GM19467 (cell line): ENCODE measurements around the gene COL13A1.

Source experiments
- ATAC-seq: cut with Tn5 transposase; IDR thresholded peaks from one replicate; pipeline ENCODE4 v1.9.1; 2021; ENCODE audit warnings: mild to moderate bottlenecking, moderate library complexity; ENCODE audit not compliant: unreplicated experiment

The COL13A1 gene

DNA sequence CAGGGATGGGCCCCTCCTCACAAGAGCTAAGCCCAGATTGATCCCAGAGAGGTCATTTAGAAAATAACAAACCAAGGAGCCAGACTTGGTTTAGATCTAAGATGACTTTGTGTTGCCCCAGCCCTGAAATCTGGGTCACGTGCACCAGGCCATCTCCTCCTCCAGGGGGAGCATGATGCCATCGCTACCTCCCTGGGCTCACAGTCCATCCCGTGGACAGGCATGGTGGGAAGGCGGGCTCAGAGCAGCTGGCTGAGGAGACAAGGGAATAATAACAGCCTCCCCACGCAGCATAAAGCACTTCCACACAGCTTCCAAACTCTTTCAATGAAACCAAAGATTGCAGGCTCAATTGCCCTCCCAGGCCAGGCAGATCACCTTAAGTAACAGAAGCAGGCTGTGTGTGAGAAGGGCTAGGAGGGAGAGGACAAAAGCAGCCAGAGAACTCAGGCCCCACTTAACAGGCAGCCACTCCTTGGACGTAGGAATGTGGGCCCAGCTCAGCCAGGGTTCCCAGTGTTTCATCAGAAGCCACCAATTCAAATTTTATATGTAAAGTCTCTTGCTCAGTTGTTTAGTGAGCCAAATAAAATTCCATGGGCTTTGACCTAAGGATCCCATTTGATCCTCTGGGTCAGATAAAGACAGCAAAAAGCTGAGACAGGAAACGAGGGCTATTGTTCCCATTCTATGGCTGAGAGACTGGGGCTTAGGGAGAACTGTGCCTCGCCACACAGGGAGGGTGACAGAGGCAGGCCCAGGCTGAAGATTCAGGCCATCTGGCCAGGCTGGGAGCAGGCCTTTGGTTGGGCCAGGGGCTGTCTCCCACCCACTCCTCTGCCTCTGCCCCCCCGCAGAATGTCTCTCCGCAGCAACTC lies 100.2 kb downstream of the COL13A1 start:
- no peak for ATAC-seq

DNA sequence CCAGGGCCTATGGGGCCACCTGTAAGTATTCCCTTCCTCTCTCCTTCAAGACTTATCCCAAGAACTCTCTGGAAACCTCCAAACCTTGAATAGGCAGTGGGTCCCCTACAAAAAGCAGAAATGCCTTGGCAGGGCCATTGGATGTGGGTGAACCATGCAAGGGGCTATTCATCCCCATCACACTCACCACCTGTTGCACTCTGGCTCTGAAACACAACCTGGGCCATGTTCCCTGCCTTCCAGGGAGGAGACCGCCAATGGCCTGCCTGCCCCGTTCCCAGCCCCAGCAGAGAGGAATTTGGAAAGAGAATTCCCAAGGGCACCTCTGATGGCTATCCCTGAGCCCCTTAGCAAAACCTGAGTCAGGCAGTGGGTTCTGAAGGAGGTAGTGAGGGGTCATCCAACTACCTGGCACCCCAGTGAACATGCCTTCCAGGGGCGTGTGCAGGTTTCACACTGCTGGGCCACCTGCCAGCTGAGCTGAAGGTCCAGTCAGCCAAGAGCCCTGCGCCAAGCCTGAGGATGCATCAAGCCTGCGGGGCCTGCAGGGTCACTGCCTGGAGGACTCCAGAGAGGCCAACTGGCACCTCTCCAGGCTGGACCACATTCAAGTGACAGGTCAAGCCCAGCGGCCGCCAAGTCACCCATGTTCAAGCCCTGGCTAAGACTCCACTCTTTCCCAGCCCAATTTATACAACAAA lies 101.3 kb downstream of the COL13A1 start:
- ATAC-seq: no peak

DNA sequence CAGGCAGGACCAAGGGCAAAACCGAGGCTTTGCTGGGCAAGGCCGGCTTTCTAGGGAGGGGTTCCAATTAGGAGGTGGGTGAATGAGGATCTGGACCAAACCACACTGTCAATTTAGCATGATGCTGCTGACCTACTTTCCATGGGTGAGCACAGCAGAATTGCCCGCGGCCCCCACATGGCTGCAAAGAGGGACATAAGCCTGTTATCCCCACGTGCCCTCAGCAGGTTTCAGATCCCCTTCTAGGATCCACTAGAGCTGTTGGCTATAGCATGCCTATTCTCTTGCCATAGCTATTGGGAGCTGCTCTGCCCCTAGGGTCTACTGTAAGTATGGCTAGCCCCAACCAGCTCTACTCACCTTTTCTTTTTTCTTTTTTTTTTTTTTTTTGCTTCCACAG lies 102.8 kb downstream of the COL13A1 start:
- ATAC-seq: no peak

DNA sequence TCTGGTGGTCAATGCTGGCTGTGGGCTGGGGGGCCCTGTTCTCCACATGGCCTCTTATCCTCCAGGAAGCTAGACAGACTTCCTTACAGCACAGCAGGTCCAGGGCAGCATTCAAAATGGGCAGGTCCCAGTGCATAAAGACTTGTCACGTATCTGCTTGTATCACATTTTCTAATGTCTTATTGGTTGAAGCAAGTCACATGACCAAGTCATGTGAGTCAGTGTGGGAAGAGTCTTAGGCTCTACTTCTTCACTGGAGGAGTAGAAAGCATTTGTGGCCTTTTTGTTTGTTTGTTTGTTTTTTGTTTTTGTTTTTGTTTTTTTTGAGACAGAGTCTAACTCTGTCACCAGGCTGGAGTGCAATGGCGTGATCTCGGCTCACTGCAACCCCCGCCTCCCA lies 104.7 kb downstream of the COL13A1 start:
- no peak for ATAC-seq

DNA sequence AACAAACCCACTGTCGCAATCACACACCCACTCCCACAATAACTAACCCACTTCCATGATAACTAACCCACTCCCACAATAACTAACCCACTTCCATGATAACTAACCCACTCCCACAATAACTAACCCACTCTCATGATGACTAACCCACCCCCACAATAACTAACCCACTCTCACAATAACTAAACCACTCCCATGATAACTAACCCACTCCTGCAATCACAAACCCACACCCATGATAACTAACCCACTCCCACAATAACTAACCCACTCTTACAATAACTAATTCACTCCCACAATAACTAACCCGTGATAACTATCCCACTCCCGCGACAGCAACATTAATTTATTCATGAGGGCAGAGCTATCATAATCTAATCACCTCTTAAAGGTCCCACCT lies 105.8 kb downstream of the COL13A1 start:
- ATAC-seq: no peak

DNA sequence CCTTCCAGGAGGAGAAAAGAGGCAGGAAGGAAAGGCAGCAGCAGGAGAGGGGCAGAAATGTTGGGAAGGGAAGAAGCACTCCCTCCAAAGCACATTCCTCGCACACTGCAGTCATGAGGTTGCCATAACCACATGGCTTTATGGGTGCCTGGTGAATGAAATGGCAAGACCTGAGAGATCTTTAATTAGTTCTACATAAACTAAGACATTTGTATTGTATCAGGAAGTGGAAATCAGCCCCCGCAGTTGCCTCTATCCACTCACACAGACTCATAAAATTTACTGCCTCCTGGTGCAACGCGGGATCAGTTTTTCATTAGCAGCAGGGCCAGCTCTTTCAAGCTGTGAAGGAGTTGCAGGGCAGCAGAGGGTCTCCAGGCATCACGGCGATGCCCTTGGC lies 106.4 kb downstream of the COL13A1 start:
- ATAC-seq: no peak

DNA sequence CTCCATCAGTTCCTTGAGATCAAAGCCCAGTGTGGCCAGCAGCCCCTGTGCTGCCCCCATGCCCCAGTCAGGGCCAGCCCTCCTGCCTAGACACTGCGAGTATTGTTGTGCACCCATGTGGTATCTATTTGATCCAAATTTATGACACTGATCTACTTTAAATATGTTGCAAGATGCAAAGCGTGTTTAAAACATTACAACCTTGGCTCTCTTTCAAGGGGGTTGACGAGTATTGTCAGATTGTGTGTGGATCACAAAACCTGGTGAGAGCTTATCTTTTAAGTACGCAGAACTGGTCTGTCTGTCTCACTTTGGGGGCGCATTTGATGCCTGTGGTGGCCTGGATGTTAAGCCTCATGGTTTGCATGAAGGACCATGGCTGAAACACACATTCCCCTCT lies 108.9 kb downstream of the COL13A1 start:
- ATAC-seq: no peak

DNA sequence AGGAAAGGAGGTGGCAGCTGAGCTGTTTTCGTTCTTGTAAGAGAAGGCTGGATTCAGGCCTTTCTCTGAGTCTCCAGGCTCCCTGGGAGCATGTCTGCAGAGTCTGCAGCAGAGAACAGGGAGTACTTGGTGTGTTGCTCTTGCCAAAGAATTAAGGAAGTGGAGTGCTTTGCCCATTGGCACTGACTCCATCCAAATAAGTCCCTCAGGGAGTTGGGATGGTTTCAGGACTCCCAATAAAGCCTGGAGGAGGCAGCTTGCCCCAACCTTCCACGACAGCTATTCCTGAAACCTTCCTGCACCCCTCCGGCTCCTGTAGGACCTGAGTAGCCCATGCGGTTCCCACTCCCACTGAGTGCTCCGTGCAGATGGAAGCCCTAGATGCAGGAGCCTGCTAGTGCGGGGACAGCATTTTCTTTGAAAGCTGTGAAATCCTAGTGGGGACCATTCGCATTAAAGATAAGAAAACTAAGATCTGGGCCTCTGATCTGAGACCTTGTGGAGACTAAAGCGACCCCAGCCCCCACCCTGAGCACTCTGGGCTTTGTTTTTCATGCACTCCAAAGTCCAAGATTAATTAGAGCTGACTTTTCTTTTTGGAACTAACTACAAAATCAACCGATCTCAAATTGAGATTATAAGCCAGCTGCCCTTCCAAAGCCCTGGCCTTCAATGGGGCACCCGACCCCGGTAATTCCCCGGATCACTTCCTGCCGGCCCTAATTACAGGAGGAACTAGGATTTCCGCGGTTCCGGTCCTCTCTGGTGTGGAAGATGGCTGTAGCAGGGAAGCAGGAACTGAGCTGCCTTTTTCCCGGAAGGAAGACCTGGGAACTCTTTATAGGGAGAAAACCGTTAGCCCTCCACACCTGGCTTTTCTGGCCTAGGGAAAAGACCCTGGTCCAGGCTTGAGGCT lies 110.2 kb downstream of the COL13A1 start:
- ATAC-seq: no peak

DNA sequence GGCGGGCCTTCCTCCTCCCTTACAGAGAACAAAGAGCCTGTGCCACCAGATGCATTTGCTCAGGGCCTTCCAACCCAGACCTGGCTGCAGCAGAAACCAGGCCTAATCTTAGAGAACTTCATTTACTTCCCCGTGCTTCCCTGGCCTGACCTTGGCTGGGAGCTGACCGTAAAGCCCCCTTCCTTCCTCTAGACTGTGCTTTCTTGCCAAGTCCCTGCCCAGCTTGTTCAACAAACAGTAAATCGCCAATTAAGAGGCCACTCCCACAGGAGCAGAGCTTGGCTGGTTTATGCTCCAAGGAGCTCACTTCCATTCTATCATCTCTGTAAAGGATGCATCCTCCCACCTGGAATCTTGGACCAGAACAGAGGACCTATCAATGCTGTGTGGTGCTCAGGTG lies 110.9 kb downstream of the COL13A1 start:
- ATAC-seq: no peak

DNA sequence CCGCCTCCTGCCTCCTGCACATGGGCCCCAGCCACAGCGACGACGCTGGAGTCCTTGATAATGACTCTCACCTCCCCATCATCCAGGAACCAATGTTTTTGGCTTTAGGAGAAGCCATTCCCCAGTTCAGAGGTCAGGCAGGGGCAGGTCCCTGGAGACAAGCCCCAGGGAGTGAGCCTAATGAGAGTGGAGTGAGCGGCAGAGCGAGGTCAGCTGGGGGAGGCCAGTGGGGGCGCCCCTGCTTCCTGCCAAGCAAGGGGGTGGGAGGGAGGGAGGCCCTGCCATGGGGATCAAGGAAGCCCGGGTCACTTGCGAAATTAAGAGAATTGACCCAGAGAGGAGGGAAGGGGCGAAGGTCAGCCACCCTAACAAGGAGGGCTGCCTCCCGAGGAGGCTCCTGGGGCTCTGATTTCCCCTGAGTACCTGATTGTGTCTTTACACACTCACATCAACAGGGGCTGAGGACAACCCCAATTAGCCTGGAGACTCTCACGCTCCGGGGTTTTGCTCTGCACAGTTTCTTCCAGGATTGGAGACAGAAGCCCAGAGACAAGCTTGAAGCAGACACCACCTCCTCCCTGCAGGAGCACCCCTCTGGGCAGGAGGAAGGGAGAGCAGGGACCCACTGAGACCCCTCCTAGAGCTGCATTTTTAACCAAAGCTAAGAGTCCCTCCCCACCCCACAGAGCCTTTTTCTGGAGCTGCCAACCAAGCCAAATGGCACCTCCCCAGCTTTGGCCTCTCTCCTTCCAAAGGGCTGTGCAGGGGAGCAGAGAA lies 112.1 kb downstream of the COL13A1 start:
- no peak for ATAC-seq

DNA sequence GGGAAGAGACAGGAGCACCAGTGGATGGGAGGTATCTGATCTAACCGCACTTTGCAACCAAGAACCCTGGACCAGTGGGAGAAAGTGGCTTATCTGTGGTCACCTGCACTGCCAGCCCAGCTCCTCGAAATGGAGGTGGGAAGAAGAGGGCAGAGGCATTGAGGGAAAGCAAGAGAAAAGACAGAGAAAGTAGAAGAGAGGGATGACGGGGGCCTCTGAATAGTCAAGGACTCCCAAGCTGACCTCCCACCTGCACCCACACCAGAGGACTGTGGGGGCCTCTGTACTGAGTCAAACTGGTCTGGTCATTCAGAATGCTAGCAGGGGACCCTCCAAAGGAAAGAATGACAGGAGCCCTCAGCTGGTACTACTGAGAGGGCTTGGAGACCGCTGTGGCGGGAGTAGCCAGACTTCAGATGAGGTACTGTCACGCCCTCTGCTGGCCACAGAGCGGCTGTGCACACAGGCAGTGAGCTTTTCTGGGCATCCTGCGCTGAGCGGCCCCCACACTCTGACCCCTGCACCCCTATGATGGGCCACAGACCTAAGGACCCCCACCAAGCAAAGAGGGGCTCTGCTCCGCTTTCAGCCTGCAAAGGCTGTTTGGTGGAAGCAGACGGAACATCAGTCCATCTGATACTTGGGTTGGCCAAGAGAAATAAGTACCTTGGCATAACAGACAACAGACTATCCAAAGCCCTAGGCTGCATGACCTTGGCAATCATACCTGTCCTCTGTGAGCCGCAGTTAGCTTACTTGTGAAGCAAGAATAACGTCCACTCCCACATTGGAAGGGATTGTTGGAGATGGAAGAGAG lies 112.9 kb downstream of the COL13A1 start:
- ATAC-seq: no peak

DNA sequence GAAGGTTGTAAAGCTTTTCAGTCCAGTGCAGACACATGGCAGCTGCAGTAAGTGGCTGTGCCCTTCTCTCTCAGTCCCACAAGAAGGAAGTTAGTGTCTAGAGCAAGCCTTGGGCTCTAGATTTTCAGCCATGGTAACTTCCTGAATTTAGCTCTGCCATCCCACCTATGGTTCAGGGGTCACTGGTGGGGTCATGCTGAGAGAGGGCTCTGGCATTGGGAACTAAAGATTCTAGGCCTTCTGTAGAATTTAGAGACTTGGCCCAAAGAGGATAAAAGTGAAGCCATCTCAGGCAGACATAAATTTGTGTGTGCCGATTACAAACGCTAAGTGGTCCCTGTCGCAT lies 113.5 kb downstream of the COL13A1 start:
- no peak for ATAC-seq

DNA sequence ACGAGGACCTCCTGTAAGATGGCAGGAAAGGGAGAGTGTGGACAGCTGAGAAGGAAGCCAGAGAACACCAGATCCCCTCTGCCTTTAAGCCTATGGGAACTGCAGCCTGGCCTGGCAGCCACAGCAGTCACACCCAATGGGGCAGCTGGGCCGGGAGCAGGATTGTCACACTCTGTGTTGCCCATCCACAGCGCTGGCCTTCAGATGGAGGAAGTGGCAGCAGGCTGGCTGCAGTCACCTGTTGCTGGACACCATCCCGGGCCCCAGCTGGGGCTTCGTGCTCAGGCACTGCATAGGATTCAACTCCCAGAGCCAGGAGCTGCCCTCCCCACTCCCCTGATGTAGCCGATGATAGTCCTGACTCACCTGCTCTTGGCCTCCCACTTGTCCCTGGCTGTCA lies 114.4 kb downstream of the COL13A1 start:
- ATAC-seq: no peak

DNA sequence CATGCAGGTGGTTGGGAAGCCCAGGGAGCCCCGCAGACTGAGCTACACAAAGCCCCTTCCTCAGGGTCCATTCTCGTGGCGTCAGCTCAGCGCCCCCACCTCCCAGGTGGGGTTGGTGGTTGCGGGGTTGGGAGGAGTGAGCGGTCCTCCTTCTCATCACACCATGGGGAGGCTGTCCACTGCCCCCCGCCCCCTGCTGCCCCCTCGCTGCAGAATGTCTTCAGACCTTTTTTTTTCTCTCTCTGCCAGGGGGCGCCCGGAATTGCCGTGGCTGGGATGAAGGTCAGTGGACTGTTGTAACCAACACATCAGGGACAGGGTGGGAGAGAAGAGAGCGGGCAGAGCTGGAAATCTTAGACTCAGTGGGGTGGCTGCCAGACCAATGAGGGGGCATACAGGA lies 116.3 kb downstream of the COL13A1 start:
- ATAC-seq: no peak

DNA sequence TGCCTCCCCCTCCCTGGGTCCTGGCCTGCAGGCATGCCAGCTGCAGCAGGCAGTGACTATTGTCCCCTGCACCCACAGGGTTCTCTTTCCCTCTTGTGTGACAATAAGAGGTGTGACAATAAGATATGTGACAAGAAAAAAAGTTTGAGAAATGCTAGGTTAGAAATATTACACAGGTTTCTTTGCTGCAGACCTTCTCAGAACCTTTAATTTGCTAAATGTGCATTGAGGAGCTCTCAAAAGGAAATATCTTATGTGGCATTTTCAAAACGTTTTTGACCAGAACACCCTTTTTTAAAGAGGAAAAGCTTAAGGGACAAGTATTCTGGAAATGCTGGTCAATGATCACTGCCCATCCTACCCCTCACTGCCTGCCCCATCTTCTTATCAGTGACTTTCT lies 117.5 kb downstream of the COL13A1 start:
- no peak for ATAC-seq

DNA sequence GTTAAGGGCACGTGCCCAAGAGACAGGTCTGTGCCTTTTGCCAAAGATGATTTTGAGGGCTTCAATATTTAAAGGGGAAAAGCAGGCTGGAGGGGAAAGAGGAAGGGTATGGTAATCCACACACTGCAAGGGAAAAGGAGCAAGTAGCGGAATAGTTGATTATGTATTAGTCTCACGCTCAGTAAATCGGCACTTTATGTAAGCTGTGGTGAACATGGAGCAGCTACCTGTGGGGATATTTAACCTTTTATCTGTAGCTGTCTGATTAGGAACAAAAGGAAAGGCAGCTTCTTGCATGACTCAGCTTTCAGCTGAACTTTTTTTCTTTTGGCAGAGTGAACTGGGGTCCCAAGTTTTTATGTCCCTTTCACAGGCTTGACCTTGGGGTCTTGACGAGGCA lies 123.4 kb downstream of the COL13A1 start:
- no peak for ATAC-seq

DNA sequence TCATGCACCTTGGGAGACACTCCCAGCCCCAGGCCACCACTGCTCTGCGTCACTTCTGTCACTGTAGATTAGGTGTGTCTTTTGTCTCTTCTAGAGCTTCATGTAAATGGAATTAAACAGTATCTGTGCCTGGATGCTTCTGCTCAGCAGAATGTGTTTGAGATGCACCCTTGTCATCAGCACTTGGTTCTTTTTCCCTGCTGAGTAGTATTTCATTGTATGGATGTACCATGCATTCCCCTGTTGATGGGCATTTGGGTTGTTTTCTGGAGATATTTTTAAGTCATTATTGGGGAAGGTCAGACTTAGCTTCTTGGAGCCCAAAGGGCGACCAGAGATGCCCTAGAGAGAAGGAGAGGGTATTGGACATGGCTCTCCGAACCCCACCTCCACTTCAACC lies 126.6 kb downstream of the COL13A1 start:
- no peak for ATAC-seq

DNA sequence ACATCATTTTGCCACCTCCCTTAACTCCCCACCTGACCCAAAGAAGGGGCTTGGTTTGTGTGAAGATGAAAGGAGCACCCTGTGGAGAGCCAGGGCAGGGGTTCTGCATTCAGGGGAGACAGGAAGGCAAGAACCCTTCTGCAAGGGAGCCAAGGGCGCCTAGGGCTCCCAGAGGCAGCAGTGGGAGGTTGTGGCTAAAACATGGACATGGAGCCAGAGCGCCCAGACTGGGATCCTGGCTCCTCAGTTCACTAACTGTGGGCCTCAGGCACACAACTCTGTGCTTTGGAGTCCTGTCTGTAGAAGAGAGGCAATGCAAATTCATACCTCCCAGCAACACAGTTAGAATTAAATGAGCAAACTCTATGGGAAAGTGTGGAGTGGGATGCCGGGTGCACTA lies 127.9 kb downstream of the COL13A1 start:
- no peak for ATAC-seq

DNA sequence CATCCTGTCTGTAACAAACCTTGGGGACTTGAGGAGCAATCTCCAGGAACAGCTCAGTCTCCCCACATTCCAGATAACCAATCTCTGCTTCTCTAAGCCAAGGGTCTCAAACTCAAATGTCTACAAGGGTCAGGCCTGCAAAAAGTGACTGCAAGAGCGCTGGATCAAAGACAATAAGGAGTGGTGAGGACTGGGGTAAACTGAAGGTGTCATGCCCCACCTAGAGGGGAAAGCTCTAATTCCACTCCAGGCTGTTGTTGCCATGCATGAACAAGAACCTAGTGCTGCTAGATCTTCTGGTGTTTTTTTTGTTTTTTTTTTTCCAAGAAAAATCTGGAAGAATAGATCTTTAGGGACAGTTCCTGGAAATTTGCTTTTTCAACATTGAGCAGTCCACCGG lies 133.1 kb downstream of the COL13A1 start:
- no peak for ATAC-seq

DNA sequence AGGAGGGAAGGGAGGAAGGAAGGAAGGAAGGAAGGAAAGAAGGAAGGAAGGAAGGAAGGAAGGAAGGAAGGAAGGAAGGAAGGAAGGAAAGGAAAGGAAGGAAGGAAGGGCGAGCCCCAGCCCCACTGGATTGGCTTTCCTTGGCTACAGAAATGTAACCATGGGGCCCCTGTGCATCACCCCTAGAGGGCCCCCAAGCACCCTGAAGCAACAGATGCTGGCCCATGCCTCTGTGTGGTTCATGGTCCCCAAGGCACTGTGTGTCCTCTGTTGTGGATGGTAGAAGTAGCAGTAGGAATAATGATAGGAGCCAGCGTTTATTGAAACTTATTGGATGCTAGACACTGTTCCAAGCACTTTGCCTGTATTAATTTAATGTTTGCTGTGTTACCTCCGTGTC lies 134.4 kb downstream of the COL13A1 start:
- no peak for ATAC-seq
